ENCODE data around the gene GSG1L.

The GSG1L gene

GRCh38 chr16:27841911-27842310 is 221.6 kb downstream of the GSG1L start:
- Histone ChIP-seq H3K27ac (no peak overlapping the region), H3K4me3 (no peak overlapping the region)
- DNase-seq (ENCODE audit: low spot score): no peak
- TF ChIP-seq, protein P1, sequence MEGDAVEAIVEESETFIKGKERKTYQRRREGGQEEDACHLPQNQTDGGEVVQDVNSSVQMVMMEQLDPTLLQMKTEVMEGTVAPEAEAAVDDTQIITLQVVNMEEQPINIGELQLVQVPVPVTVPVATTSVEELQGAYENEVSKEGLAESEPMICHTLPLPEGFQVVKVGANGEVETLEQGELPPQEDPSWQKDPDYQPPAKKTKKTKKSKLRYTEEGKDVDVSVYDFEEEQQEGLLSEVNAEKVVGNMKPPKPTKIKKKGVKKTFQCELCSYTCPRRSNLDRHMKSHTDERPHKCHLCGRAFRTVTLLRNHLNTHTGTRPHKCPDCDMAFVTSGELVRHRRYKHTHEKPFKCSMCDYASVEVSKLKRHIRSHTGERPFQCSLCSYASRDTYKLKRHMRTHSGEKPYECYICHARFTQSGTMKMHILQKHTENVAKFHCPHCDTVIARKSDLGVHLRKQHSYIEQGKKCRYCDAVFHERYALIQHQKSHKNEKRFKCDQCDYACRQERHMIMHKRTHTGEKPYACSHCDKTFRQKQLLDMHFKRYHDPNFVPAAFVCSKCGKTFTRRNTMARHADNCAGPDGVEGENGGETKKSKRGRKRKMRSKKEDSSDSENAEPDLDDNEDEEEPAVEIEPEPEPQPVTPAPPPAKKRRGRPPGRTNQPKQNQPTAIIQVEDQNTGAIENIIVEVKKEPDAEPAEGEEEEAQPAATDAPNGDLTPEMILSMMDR (IDR thresholded peaks at IDR 0.05): no peak

- DNase-seq (ENCODE audit: low spot score): no peak
- no peak overlapping the region for H3K4me3 ChIP-seq
- H3K27ac ChIP-seq: no peak overlapping the region
- TF ChIP-seq, protein P1 (IDR thresholded peaks at IDR 0.05): no peak
Measured at GRCh38 chr16:27841061-27841801, 222.3 kb downstream of the GSG1L start.

GRCh38 chr16:27840311-27841060 is 223.0 kb downstream of the GSG1L start:
- no peak for DNase-seq (ENCODE audit: low spot score)
- TF ChIP-seq, protein P1 (IDR thresholded peaks at IDR 0.05): no peak
- no peak overlapping the region for H3K27ac ChIP-seq
- no peak overlapping the region for H3K4me3 ChIP-seq

- DNase-seq (ENCODE audit: low spot score): no peak
Measured at GRCh38 chr16:27839419-27839818, 224.1 kb downstream of the GSG1L start.

GRCh38 chr16:27838536-27839175 is 224.9 kb downstream of the GSG1L start:
- Histone ChIP-seq H3K4me3 (no peak overlapping the region), H3K27ac (no peak overlapping the region)
- DNase-seq (ENCODE audit: low spot score): no peak
- TF ChIP-seq, protein P1 (IDR thresholded peaks at IDR 0.05): no peak

More at GRCh38 chr16:27839419-27839818, 224.1 kb downstream of the GSG1L start:
- Histone ChIP-seq H3K4me3 (no peak overlapping the region), H3K27ac (no peak overlapping the region)
- TF ChIP-seq, protein P1 (IDR thresholded peaks at IDR 0.05): no peak

DNA sequence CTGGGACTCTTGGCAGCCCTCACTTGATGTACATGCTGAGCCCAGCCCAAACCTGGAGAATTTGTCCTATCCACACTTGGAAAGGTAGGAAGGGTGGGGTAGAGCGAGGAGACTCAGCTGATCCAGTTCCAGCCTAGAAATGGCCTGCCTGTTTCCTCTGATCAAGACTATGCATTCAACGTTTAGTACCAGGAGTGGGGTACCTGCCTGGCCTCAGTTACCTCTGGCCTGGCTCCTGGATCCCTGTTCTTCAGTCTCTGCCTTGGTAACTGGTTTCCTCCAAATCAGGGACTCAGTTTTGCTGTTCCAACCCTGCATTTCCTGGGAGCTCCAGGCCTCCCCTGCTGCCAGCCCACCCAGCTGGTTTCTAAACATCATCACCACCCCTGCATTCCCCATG is 233.5 kb downstream of the GSG1L start:
- no peak for DNase-seq (ENCODE audit: low spot score)
- H3K4me3 ChIP-seq: no peak overlapping the region
- TF ChIP-seq, protein P1 (IDR thresholded peaks at IDR 0.05): no peak
- no peak overlapping the region for H3K27ac ChIP-seq

Data from coronary artery (tissue), 2 donors.